Neural cell (in vitro differentiated cells): ENCODE measurements around the gene PPP1R13B. TPM values are rescaled to one million over a fixed set of nuclear protein-coding genes. Genes with fewer than 3 reads are reported as not detected.

Experiments used
- polyA plus RNA-seq: library from polyadenylated mRNA; depleted of rRNA; stranded (reverse); fragments of >200 nt; gene quantifications from 2 replicates; pipeline ENCODE4 v1.2.3, GENCODE V29; 2014
- small RNA-seq, 3 experiments: library from RNA; depleted of rRNA; stranded (forward); fragments of <200 nt; gene quantifications; one replicate each; pipeline ENCODE3, GENCODE V24; 2012

Gene PPP1R13B
- polyA plus RNA-seq, 1 donor from 2014 or later, result 8.2 TPM

Small RNAs within 50 kb of the gene (small RNA-seq; reads per million reads assigned to genes)
- gene RF00019 (0 to 1.2 (median 0) reads per million in 3 experiments), gene RF00280 (0 to 0.03 (median 0) reads per million in 3 experiments)

Other genes with a start within 250 kb of the PPP1R13B start
- gene KLC1, start 218.4 kb downstream of the PPP1R13B start, polyA plus RNA-seq, result 1,243 and 1,272 TPM in 2 replicates
- 14.6 and 26.7 TPM in 2 replicates for gene XRCC3, start 132.1 kb downstream of the PPP1R13B start, polyA plus RNA-seq
- gene ZFYVE21, start 131.8 kb downstream of the PPP1R13B start, polyA plus RNA-seq, result 99.7 and 106 TPM in 2 replicates
- 15.9 and 25.6 TPM in 2 replicates for gene TDRD9, start 80.9 kb upstream of the PPP1R13B start, polyA plus RNA-seq
- gene RD3L, start 95.0 kb upstream of the PPP1R13B start, polyA plus RNA-seq, result 0.28 and 0.69 TPM in 2 replicates
- 0.16 and 1.4 TPM in 2 replicates for gene ASPG, start 238.1 kb upstream of the PPP1R13B start, polyA plus RNA-seq